Measurements from ENCODE around the gene ARHGAP44.

Gene ARHGAP44

GRCh38 chr17:12789481-12790248 is at the start of gene ARHGAP44:
ARHGAP44 (plus strand) TSS chr17:12789498; CDS start chr17:12789839, 341 bp downstream.
- TF ChIP-seq CTCF (conservative IDR thresholded peaks at IDR 0.05; ENCODE audit: low read depth) = no peak
- peak; percentile 48 for DNase-seq (ENCODE audit: low spot score)
- POLR2A ChIA-PET (ENCODE audit: low non-redundant PET) = no interaction called here
- CTCF ChIA-PET = interaction anchor here (0.6 to 0.7 kb wide), 2 partner anchors 37 to 139 kb away, joined by 3 read pairs; no protein-coding TSS in a partner anchor
- H3K27ac ChIP-seq = no peak within 1 kb of the TSS

- TF ChIP-seq CTCF (conservative IDR thresholded peaks at IDR 0.05; ENCODE audit: low read depth) = no peak
- no peak for DNase-seq (ENCODE audit: low spot score)
- H3K27ac ChIP-seq = no peak overlapping the region
- ChIA-PET POLR2A (ENCODE audit: low non-redundant PET) (no interaction called here), CTCF (no interaction called here)
These were observed 49.8 kb upstream of the ARHGAP44 start for GRCh38 chr17:12739500-12739899.

GRCh38 chr17:12743046-12743445 is 46.3 kb upstream of the ARHGAP44 start:
- no peak overlapping the region for H3K27ac ChIP-seq
- DNase-seq (ENCODE audit: low spot score) = no peak
- TF ChIP-seq CTCF (conservative IDR thresholded peaks at IDR 0.05; ENCODE audit: low read depth) = no peak
- POLR2A ChIA-PET (ENCODE audit: low non-redundant PET) = no interaction called here
- CTCF ChIA-PET = interaction anchor here (0.6 to 0.7 kb wide), 3 partner anchors 169 to 1997 kb away, joined by 3 to 4 read pairs (median 3); no protein-coding TSS in a partner anchor

- DNase-seq (ENCODE audit: low spot score) = peak; percentile 27
- TF ChIP-seq CTCF (conservative IDR thresholded peaks at IDR 0.05; ENCODE audit: low read depth) = no peak
- CTCF ChIA-PET = interaction anchor here (0.6 kb wide), 2 partner anchors 51 to 484 kb away, joined by 3 read pairs; no protein-coding TSS in a partner anchor
- POLR2A ChIA-PET (ENCODE audit: low non-redundant PET) = no interaction called here
- no peak overlapping the region for H3K27ac ChIP-seq
These were observed 45.0 kb upstream of the ARHGAP44 start for GRCh38 chr17:12744298-12744697.

GRCh38 chr17:12744786-12745185 is 44.5 kb upstream of the ARHGAP44 start:
- ChIA-PET POLR2A (ENCODE audit: low non-redundant PET) (no interaction called here), CTCF (interaction anchor here (0.6 kb wide), 1 partner anchor 483 kb away, joined by 3 read pairs; no protein-coding TSS in a partner anchor)
- no peak for TF ChIP-seq CTCF (conservative IDR thresholded peaks at IDR 0.05; ENCODE audit: low read depth)
- H3K27ac ChIP-seq = no peak overlapping the region
- DNase-seq (ENCODE audit: low spot score) = no peak

GRCh38 chr17:12745486-12745885 is 43.8 kb upstream of the ARHGAP44 start:
- no peak for DNase-seq (ENCODE audit: low spot score)
- no peak for TF ChIP-seq CTCF (conservative IDR thresholded peaks at IDR 0.05; ENCODE audit: low read depth)
- ChIA-PET CTCF (no interaction called here), POLR2A (ENCODE audit: low non-redundant PET) (no interaction called here)
- no peak overlapping the region for H3K27ac ChIP-seq

Measured in RWPE1 (cell line).